Adrenal gland (tissue), 5 donors: Measurements from ENCODE around the gene ABAT.

ENCODE experiments used
- POLR2A ChIP-seq, 2 donors: fragments of 450-650 bp; IDR thresholded peaks; one replicate each; pipeline ENCODE4 v1.6.1; 2017; ENCODE audit warnings: antibody characterized with exemption in 2 of 2, mild to moderate bottlenecking in 2 of 2, moderate library complexity in 1 of 2
- TF ChIP-seq, protein P1 (sequence below), 6 experiments: fragments of 450-650 bp in 4 of 6; fragments of 200-600 bp in 2 of 6; sonication (generic) in 1 of 6; IDR thresholded peaks; 1 replicate in 5 of 6; 2 replicates in 1 of 6; pipeline versions ENCODE4 v1.5.1 to v1.8.0; 2016 to 2021; ENCODE audit warnings: antibody characterized with exemption in 6 of 6, mild to moderate bottlenecking in 2 of 6, moderate library complexity in 1 of 6
- donor health status: DM: no; HTN: no; CAD: no.

DNA sequence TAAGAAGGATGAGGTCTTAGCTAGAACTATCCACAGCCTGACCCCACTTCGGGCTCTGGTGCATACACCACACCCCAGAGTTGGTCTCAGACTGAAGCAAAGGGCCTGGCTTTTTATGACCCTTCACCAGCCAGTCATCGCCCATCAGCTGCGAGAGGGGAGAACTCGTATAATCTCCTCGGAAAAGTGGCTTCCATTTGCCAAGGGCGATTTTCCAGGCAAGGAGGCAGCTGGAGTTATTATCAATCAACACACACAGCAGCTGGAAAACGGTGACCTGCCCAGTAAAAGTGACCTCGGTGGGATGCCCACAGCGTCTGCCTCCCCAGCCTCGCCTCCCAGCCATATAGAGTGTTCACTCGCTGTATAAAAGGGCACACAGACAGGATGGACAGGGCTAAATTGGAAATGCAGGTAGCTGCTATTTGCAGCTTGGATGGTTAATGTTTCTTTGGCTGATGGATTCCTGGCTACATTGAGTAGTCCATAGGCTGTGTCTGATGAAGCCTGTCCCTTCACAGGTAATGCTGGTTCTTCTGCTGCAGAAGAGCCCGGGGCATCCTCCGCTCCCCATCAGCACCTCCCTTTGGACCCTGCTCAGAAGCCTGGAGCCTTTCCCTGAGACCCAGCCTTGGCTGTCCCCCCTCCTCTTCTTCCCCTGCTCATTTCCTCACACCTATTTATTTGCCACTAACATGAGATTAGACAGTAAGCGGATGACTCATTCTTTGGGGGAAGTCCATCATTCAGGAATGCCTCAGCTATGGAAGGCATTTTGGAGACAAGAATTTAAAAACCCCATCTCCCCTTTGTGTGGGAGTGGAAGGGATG is 77.3 kb downstream of the ABAT start:
- TF ChIP-seq POLR2A (IDR thresholded peaks at IDR 0.05), result no peak
- TF ChIP-seq, protein P1, sequence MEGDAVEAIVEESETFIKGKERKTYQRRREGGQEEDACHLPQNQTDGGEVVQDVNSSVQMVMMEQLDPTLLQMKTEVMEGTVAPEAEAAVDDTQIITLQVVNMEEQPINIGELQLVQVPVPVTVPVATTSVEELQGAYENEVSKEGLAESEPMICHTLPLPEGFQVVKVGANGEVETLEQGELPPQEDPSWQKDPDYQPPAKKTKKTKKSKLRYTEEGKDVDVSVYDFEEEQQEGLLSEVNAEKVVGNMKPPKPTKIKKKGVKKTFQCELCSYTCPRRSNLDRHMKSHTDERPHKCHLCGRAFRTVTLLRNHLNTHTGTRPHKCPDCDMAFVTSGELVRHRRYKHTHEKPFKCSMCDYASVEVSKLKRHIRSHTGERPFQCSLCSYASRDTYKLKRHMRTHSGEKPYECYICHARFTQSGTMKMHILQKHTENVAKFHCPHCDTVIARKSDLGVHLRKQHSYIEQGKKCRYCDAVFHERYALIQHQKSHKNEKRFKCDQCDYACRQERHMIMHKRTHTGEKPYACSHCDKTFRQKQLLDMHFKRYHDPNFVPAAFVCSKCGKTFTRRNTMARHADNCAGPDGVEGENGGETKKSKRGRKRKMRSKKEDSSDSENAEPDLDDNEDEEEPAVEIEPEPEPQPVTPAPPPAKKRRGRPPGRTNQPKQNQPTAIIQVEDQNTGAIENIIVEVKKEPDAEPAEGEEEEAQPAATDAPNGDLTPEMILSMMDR (IDR thresholded peaks at IDR 0.05), result no peak
